WTC11 (cell line): ENCODE results near the gene UBC. TPM values are rescaled to one million over a fixed set of nuclear protein-coding genes. Genes with fewer than 3 reads are reported as not detected.
"Not testable (repeated sequence)": the region's sequence is repeated elsewhere in the genome, so short reads cannot be mapped to it uniquely, and the experiment has no call there.

Experiments
- ATAC-seq: fragments of 200-7000 bp; cut with Tn5 transposase; 2 replicates; pipeline ENCODE4 v1.10.0; 2021; ENCODE audit warnings: mild to moderate bottlenecking, moderate library complexity
- CTCF ChIA-PET: fragments of 300-600 bp; sonication (Branson Sonifier 250); formaldehyde crosslinking; loops from one replicate; lab custom pipeline; 2021; ENCODE audit warnings: antibody characterized with exemption; lab: Charles Lee
- POLR2A ChIA-PET: fragments of 350-600 bp; sonication (Branson Sonifier 250); formaldehyde crosslinking; loops from one replicate; lab custom pipeline; 2021; ENCODE audit warnings: antibody characterized with exemption; lab: Charles Lee
- DNase-seq: peaks from one replicate; pipeline ENCODE4 v3.0.0; 2021; ENCODE audit warnings: low spot score
- H3K27ac Mint-ChIP-seq: 2 replicates; pipeline ENCODE4 v1.8.0; 2021; ENCODE audit warnings: mixed read lengths
- H3K27me3 Mint-ChIP-seq: 2 replicates; pipeline ENCODE4 v1.8.0; 2021; ENCODE audit warnings: low read depth, mild to moderate bottlenecking, moderate library complexity, mixed read lengths
- H3K36me3 Mint-ChIP-seq: 2 replicates; pipeline ENCODE4 v1.8.0; 2021; ENCODE audit warnings: mixed read lengths
- H3K4me1 Mint-ChIP-seq: 2 replicates; pipeline ENCODE4 v1.8.0; 2022; ENCODE audit warnings: mixed read lengths
- H3K4me3 Mint-ChIP-seq: 2 replicates; pipeline ENCODE4 v1.8.0; 2021; ENCODE audit warnings: mild to moderate bottlenecking, moderate library complexity, mixed read lengths
- H3K9me3 Mint-ChIP-seq: 2 replicates; pipeline ENCODE4 v1.8.0; 2021; ENCODE audit warnings: mixed read lengths
- CTCF ChIP-seq: fragments of 200-600 bp; IDR thresholded peaks from 2 replicates; pipeline ENCODE4 v1.8.0; 2022; ENCODE audit warnings: antibody characterized with exemption
- E2F1 ChIP-seq: sonication (generic); formaldehyde crosslinking; IDR thresholded peaks from 2 replicates; pipeline ENCODE4 v1.8.0; 2022; ENCODE audit warnings: mild to moderate bottlenecking, missing genetic modification reagents
- ETV6 ChIP-seq: sonication (generic); formaldehyde crosslinking; IDR thresholded peaks from 2 replicates; pipeline ENCODE4 v1.8.1; 2022; ENCODE audit warnings: mild to moderate bottlenecking, missing genetic modification reagents
- FOXP1 ChIP-seq: sonication (generic); formaldehyde crosslinking; IDR thresholded peaks from 2 replicates; pipeline ENCODE4 v1.8.0; 2022; ENCODE audit warnings: missing genetic modification reagents, mild to moderate bottlenecking, moderate library complexity, borderline replicate concordance
- FOXP4 ChIP-seq: sonication (generic); formaldehyde crosslinking; IDR thresholded peaks from 2 replicates; pipeline ENCODE4 v1.8.0; 2022; ENCODE audit warnings: mild to moderate bottlenecking, missing genetic modification reagents
- IRF2 ChIP-seq: sonication (generic); formaldehyde crosslinking; IDR thresholded peaks from 2 replicates; pipeline ENCODE4 v1.8.0; 2022; ENCODE audit warnings: low read depth, missing genetic modification reagents, borderline replicate concordance
- MYBL2 ChIP-seq: sonication (generic); formaldehyde crosslinking; IDR thresholded peaks from 2 replicates; pipeline ENCODE4 v1.8.1; 2023; ENCODE audit warnings: mild to moderate bottlenecking, moderate library complexity, missing genetic modification reagents
- NR1H2 ChIP-seq: sonication (generic); formaldehyde crosslinking; IDR thresholded peaks from 2 replicates; pipeline ENCODE4 v1.9.0; 2021; ENCODE audit warnings: mild to moderate bottlenecking, moderate library complexity, missing genetic modification reagents
- PRRX2 ChIP-seq: fragments of 250-450 bp; sonication (Bioruptor Pico); IDR thresholded peaks from 2 replicates; pipeline ENCODE4 v1.8.0; 2021; ENCODE audit warnings: mild to moderate bottlenecking
- RELA ChIP-seq: sonication (generic); formaldehyde crosslinking; IDR thresholded peaks from 2 replicates; pipeline ENCODE4 v1.8.1; 2022; ENCODE audit warnings: missing genetic modification reagents, mild to moderate bottlenecking, borderline replicate concordance
- TEAD1 ChIP-seq: sonication (generic); formaldehyde crosslinking; IDR thresholded peaks from 2 replicates; pipeline ENCODE4 v1.8.0; 2022; ENCODE audit warnings: mild to moderate bottlenecking, missing genetic modification reagents
- TP53 ChIP-seq: sonication (generic); formaldehyde crosslinking; IDR thresholded peaks from 2 replicates; pipeline ENCODE4 v1.8.1; 2023; ENCODE audit warnings: mild to moderate bottlenecking, missing genetic modification reagents
- ZBTB21 ChIP-seq: sonication (generic); formaldehyde crosslinking; IDR thresholded peaks from 2 replicates; pipeline ENCODE4 v1.8.1; 2023; ENCODE audit warnings: mild to moderate bottlenecking, missing genetic modification reagents, borderline replicate concordance
- ZNF263 ChIP-seq: sonication (generic); formaldehyde crosslinking; IDR thresholded peaks from 2 replicates; pipeline ENCODE4 v1.8.1; 2022; ENCODE audit warnings: low read depth, mild to moderate bottlenecking, moderate library complexity, missing genetic modification reagents
- ZNF416 ChIP-seq: fragments of 250-450 bp; sonication (Bioruptor Pico); IDR thresholded peaks from 2 replicates; pipeline ENCODE4 v1.9.0; 2021; ENCODE audit warnings: mild to moderate bottlenecking, inconsistent platforms
- ZNF423 ChIP-seq: fragments of 250-450 bp; sonication (Bioruptor Pico); IDR thresholded peaks from 2 replicates; pipeline ENCODE4 v2.1.2; 2022; ENCODE audit warnings: mild to moderate bottlenecking, moderate library complexity
- total RNA-seq: library from RNA; stranded (reverse); gene quantifications from 3 replicates; pipeline ENCODE4 v1.2.3, GENCODE V29; 2021

Gene UBC
- total RNA-seq, 1 experiment from 2014 or later = 530 TPM

GRCh38 chr12:124919521-124920352 is 5.3 kb upstream of the UBC start:
- no peak for DNase-seq
- Mint-ChIP-seq H3K4me3 (peak overlapping the region; percentile 75), H3K27me3 (no peaks in the 10 kb centered on the region), H3K27ac (peak overlapping the region; percentile 88), H3K4me1 (peaks cover 74% of the 10 kb centered on the region), H3K9me3 (no peaks in the 10 kb centered on the region), H3K36me3 (no peaks in the 10 kb centered on the region)
- ChIA-PET CTCF (interaction anchor here (5.7 to 5.8 kb wide), 2 partner anchors 13 to 21 kb away, joined by 35 to 41 read pairs; no protein-coding TSS in a partner anchor), POLR2A (interaction anchor here (1.5 kb wide), 1 partner anchor 20 kb away, joined by 5 read pairs; no protein-coding TSS in a partner anchor)
- TF ChIP-seq ZNF416 (no peak), ZNF423 (CRISPR knock-in tag) (no peak), ZNF263 (CRISPR knock-in tag) (no peak), CTCF (no peak), E2F1 (CRISPR knock-in tag) (no peak), TP53 (CRISPR knock-in tag) (no peak), NR1H2 (CRISPR knock-in tag) (no peak), TEAD1 (CRISPR knock-in tag) (no peak), PRRX2 (no peak), ZBTB21 (no peak), MYBL2 (CRISPR knock-in tag) (no peak), FOXP1 (CRISPR knock-in tag) (no peak)
- ATAC-seq = no peak

- not testable (repeated sequence) for H3K36me3 Mint-ChIP-seq, H3K9me3 Mint-ChIP-seq, DNase-seq, ATAC-seq, H3K27me3 Mint-ChIP-seq
- Mint-ChIP-seq H3K4me1 (peaks cover 74% of the 10 kb centered on the region), H3K27ac (peak overlapping the region; percentile 100), H3K4me3 (peak overlapping the region; percentile 82)
- CTCF ChIA-PET = interaction anchor here (5.7 to 5.8 kb wide), 2 partner anchors 12 to 22 kb away, joined by 35 to 41 read pairs; no protein-coding TSS in a partner anchor
- POLR2A ChIA-PET = interaction anchor here (1.7 kb wide), 1 partner anchor 19 kb away, joined by 8 read pairs; no protein-coding TSS in a partner anchor
Measured at GRCh38 chr12:124918622-124918988, 4.2 kb upstream of the UBC start.

GRCh38 chr12:124917841-124918621 is 3.6 kb upstream of the UBC start:
- Mint-ChIP-seq H3K4me3 (peak overlapping the region; percentile 82), H3K4me1 (peaks cover 79% of the 10 kb centered on the region), H3K27ac (peak overlapping the region; percentile 100), H3K36me3 (peaks cover 15% of the 10 kb centered on the region), H3K9me3 (no peaks in the 10 kb centered on the region), H3K27me3 (no peaks in the 10 kb centered on the region)
- TF ChIP-seq IRF2 (CRISPR knock-in tag) (no peak), FOXP4 (CRISPR knock-in tag) (no peak), ETV6 (CRISPR knock-in tag) (no peak), RELA (CRISPR knock-in tag) (no peak)
- ATAC-seq (no peak), DNase-seq (no peak)
- ChIA-PET CTCF (interaction anchor here (0.7 to 5.8 kb wide), 3 partner anchors 11 to 268 kb away, joined by 5 to 41 read pairs (median 35); partner anchors contain the start of gene TMEM132B), POLR2A (interaction anchor here (0.9 to 1.7 kb wide), 3 partner anchors 13 to 22 kb away, joined by 5 to 10 read pairs (median 8); no protein-coding TSS in a partner anchor)
